H1 (cell line): Measurements from ENCODE around the gene PDZRN3.

Source experiments
- CHD2 ChIP-seq: IDR thresholded peaks from 2 replicates; pipeline ENCODE4 v1.6.1; 2012; ENCODE audit warnings: low read length, improper control_type of control experiment
- EZH2 ChIP-seq: fragments of 200-600 bp; sonication (generic); IDR thresholded peaks from 2 replicates; pipeline ENCODE4 v1.7.1; 2012; ENCODE audit warnings: low read depth, mild to moderate bottlenecking, moderate library complexity, low read length, inconsistent platforms; ENCODE audit not compliant: severe bottlenecking
- HDAC2 ChIP-seq, 2 experiments: fragments of 300-600 bp in 1 of 2; sonication (generic) in 1 of 2; IDR thresholded peaks; 2 replicates each; pipeline ENCODE4 v1.6.1; 2011 to 2012; ENCODE audit warnings: low read depth in 2 of 2, low read length in 2 of 2, mild to moderate bottlenecking in 2 of 2, moderate library complexity in 2 of 2, borderline replicate concordance in 1 of 2, inconsistent platforms in 1 of 2
- JUN ChIP-seq: IDR thresholded peaks from 2 replicates; pipeline ENCODE4 v1.6.1; 2011; ENCODE audit warnings: low read depth, mild to moderate bottlenecking, improper control_type of control experiment, low read length
- NRF1 ChIP-seq: IDR thresholded peaks from 2 replicates; pipeline ENCODE4 v1.6.1; 2011; ENCODE audit warnings: mild to moderate bottlenecking, low read depth, low read length, improper control_type of control experiment
- POLR2A ChIP-seq, 2 experiments: IDR thresholded peaks; 1 replicate in 1 of 2; 2 replicates in 1 of 2; pipeline ENCODE4 v1.6.1; 2011; ENCODE audit warnings: low read depth in 2 of 2, low read length in 2 of 2, mild to moderate bottlenecking in 2 of 2; ENCODE audit errors: control extremely low read depth in 1 of 2
- RFX5 ChIP-seq: IDR thresholded peaks from 2 replicates; pipeline ENCODE4 v1.6.1; 2011; ENCODE audit warnings: low read depth, low read length, improper control_type of control experiment, borderline replicate concordance
- SRF ChIP-seq: IDR thresholded peaks from 2 replicates; pipeline ENCODE4 v1.6.1; 2011; ENCODE audit warnings: mild to moderate bottlenecking, low read depth, low read length, moderate library complexity
- TAF1 ChIP-seq: IDR thresholded peaks from 2 replicates; pipeline ENCODE4 v1.6.1; 2011; ENCODE audit warnings: mild to moderate bottlenecking, low read depth, low read length
- TEAD4 ChIP-seq: IDR thresholded peaks from 2 replicates; pipeline ENCODE4 v1.6.1; 2012; ENCODE audit warnings: low read depth, low read length, inconsistent platforms, mixed read lengths
- YY1 ChIP-seq: IDR thresholded peaks from 2 replicates; pipeline ENCODE4 v1.6.1; 2011; ENCODE audit warnings: low read depth, mild to moderate bottlenecking, low read length
- TF ChIP-seq, protein P1 (sequence below): IDR thresholded peaks from 2 replicates; pipeline ENCODE4 v1.6.1; 2011; ENCODE audit warnings: low read length, improper control_type of control experiment

DNA sequence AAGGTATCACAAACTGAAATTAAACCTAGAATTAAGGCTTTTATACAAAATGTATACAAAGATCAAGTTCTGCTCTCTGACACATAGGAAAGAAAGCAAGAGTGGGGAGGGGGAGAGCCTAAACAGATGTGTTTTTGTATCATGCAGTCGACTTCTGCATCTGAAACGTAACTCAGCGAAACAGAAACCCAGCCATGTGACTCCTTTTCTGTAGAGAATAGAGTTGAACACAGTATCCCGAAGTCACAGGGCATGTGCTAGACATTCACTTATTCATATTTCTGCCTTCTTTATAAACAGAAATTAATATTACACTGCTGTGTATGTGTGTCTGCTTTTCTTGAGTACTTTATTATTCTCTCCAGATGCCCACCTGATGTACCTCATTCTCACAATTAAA, 121.0 kb downstream of the PDZRN3 start:
- no peak for TF ChIP-seq RFX5
- no peak for TF ChIP-seq POLR2A (IDR thresholded peaks at IDR 0.05; ENCODE audit: control extremely low read depth in 1 of 2, low read depth in 2 of 2, low read length in 2 of 2)
- TF ChIP-seq TAF1 = no peak
- TF ChIP-seq CHD2 = no peak
- TF ChIP-seq, protein P1, sequence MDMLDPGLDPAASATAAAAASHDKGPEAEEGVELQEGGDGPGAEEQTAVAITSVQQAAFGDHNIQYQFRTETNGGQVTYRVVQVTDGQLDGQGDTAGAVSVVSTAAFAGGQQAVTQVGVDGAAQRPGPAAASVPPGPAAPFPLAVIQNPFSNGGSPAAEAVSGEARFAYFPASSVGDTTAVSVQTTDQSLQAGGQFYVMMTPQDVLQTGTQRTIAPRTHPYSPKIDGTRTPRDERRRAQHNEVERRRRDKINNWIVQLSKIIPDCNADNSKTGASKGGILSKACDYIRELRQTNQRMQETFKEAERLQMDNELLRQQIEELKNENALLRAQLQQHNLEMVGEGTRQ = no peak
- no peak for TF ChIP-seq TEAD4
- TF ChIP-seq EZH2 = no peak
- no peak for TF ChIP-seq JUN
- TF ChIP-seq HDAC2 (IDR thresholded peaks at IDR 0.05; ENCODE audit: borderline replicate concordance in 1 of 2, low read depth in 2 of 2, low read length in 2 of 2) = no peak
- TF ChIP-seq NRF1 = no peak
- TF ChIP-seq SRF = no peak
- TF ChIP-seq YY1 = no peak
